DND-41 (cell line): ENCODE results near the gene EPS15.

Source experiments
- ATAC-seq: fragments of 200-7000 bp; cut with Tn5 transposase; 3 replicates; pipeline ENCODE4 v1.9.1; 2021; ENCODE audit warnings: low read depth; ENCODE audit not compliant: insufficient read depth
- DNase-seq: peaks from one replicate; pipeline ENCODE4 v3.0.0-alpha.2; 2020
- H2AFZ ChIP-seq: 2 replicates; pipeline ENCODE4 v1.6.0; 2012; ENCODE audit warnings: low read depth, low read length
- H3K27ac ChIP-seq: 2 replicates; pipeline ENCODE4 v1.5.1; 2012; ENCODE audit warnings: low read length, inconsistent platforms
- H3K27me3 ChIP-seq: fragments of 200-600 bp; sonication (generic); 2 replicates; pipeline ENCODE4 v1.6.0; 2012; ENCODE audit warnings: low read length, mild to moderate bottlenecking, inconsistent platforms; ENCODE audit not compliant: insufficient read depth, poor library complexity
- H3K36me3 ChIP-seq: 2 replicates; pipeline ENCODE4 v1.5.1; 2012; ENCODE audit warnings: low read length, inconsistent platforms; ENCODE audit not compliant: insufficient read depth
- H3K4me1 ChIP-seq: 2 replicates; pipeline ENCODE4 v1.5.1; 2012; ENCODE audit warnings: mild to moderate bottlenecking, low read length; ENCODE audit not compliant: insufficient read depth
- H3K4me2 ChIP-seq: 2 replicates; pipeline ENCODE4 v1.6.0; 2012; ENCODE audit warnings: mild to moderate bottlenecking, moderate library complexity, low read length, inconsistent platforms; ENCODE audit not compliant: insufficient read depth
- H3K4me3 ChIP-seq, 2 experiments: fragments of 200-600 bp in 1 of 2; shearing (Covaris generic) in 1 of 2; 2 replicates each; pipeline ENCODE4 v1.5.1; 2012 to 2016; ENCODE audit warnings: inconsistent platforms in 2 of 2, low read length in 2 of 2, mild to moderate bottlenecking in 2 of 2, low read depth in 1 of 2, moderate library complexity in 1 of 2
- H3K79me2 ChIP-seq: 2 replicates; pipeline ENCODE4 v1.6.0; 2012; ENCODE audit warnings: low read length, inconsistent platforms; ENCODE audit not compliant: insufficient read depth
- H3K9ac ChIP-seq: 2 replicates; pipeline ENCODE4 v1.6.0; 2012; ENCODE audit warnings: low read depth, mild to moderate bottlenecking, inconsistent platforms, low read length, moderate library complexity
- H3K9me3 ChIP-seq: 2 replicates; pipeline ENCODE4 v1.5.1; 2012; ENCODE audit warnings: low read length, moderate library complexity, mild to moderate bottlenecking, inconsistent platforms; ENCODE audit not compliant: insufficient read depth, severe bottlenecking
- H4K20me1 ChIP-seq: 2 replicates; pipeline ENCODE4 v1.6.0; 2012; ENCODE audit warnings: low read length; ENCODE audit not compliant: insufficient read depth
- EZH2 ChIP-seq: IDR thresholded peaks from 3 replicates; pipeline ENCODE4 v1.6.1; 2012; ENCODE audit warnings: borderline replicate concordance, low read depth, mild to moderate bottlenecking, moderate library complexity, low read length, inconsistent platforms; ENCODE audit not compliant: severe bottlenecking
- TF ChIP-seq, protein P1 (sequence below): IDR thresholded peaks from 2 replicates; pipeline ENCODE4 v1.5.1; 2012; ENCODE audit warnings: borderline replicate concordance, low read length, moderate library complexity, mild to moderate bottlenecking; ENCODE audit not compliant: poor library complexity, severe bottlenecking; ENCODE audit errors: extremely low read depth

EPS15 gene

DNA sequence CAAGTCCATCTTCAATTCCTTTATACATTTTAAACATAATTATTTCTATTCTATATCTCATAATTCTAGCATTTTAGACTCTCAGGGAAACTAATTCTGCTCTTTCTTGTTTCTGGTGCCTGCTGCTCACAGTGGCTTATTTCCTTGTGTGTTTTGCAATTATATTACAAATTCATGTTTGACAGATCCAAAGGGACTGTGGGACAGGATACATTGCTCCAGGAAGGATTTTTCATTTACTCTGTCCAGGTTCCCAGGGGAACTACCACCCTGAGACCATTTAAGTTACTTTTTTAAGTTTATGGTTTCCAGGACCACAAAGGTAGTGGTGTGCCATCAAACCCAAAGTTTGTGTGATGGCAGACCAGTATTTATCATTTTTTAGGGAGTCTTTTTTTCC, 195.3 kb downstream of the EPS15 start:
- TF ChIP-seq, protein P1, sequence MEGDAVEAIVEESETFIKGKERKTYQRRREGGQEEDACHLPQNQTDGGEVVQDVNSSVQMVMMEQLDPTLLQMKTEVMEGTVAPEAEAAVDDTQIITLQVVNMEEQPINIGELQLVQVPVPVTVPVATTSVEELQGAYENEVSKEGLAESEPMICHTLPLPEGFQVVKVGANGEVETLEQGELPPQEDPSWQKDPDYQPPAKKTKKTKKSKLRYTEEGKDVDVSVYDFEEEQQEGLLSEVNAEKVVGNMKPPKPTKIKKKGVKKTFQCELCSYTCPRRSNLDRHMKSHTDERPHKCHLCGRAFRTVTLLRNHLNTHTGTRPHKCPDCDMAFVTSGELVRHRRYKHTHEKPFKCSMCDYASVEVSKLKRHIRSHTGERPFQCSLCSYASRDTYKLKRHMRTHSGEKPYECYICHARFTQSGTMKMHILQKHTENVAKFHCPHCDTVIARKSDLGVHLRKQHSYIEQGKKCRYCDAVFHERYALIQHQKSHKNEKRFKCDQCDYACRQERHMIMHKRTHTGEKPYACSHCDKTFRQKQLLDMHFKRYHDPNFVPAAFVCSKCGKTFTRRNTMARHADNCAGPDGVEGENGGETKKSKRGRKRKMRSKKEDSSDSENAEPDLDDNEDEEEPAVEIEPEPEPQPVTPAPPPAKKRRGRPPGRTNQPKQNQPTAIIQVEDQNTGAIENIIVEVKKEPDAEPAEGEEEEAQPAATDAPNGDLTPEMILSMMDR, result no peak
- TF ChIP-seq EZH2, result no peak
- H3K4me2 ChIP-seq, result no peak overlapping the region
- H2AFZ ChIP-seq, result no peak overlapping the region
- ATAC-seq (no peak), DNase-seq (no peak)
- no peaks in the 10 kb centered on the region for H4K20me1 ChIP-seq
- H3K4me3 ChIP-seq, result no peak overlapping the region
- no peak overlapping the region for H3K9ac ChIP-seq
- no peaks in the 10 kb centered on the region for H3K27me3 ChIP-seq
- H3K9me3 ChIP-seq, result no peaks in the 10 kb centered on the region
- H3K4me1 ChIP-seq, result no peaks in the 10 kb centered on the region
- H3K27ac ChIP-seq, result no peak overlapping the region
- H3K79me2 ChIP-seq, result no peaks in the 10 kb centered on the region
- no peaks in the 10 kb centered on the region for H3K36me3 ChIP-seq

DNA sequence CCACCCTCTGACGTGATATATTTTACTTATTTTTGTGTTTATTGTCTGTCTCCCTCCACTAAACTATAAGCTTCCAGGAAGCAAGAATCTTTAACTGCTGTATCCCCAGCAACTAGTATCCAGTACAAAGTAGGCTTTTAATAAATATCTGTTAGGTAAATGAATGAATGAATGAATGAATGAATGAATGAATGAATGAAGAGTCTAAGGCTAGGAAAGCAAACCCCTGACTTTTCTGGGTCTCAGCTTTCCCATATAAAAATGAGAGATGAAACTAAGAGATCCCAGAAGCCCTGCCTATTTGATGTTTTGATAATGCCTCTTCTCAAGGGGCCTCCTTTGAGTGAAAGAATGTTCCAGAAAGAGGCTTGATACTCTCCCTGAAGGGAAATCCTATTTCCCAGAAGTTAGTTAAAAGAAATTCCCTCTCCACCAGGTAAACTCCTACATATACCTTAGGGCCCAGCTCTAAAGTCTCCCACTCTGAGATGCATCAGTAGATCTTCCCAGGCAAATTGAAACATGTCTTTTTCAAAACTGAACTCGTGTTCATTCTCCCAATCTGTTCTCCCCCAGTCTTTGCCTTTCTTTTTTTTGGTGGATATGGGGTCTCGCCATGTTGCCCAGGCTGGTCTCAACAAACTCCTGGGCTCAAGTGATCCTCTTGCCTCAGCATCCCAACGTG, 196.5 kb downstream of the EPS15 start:
- TF ChIP-seq, protein P1, result no peak
- no peak for TF ChIP-seq EZH2
- no peak for ATAC-seq

DNA sequence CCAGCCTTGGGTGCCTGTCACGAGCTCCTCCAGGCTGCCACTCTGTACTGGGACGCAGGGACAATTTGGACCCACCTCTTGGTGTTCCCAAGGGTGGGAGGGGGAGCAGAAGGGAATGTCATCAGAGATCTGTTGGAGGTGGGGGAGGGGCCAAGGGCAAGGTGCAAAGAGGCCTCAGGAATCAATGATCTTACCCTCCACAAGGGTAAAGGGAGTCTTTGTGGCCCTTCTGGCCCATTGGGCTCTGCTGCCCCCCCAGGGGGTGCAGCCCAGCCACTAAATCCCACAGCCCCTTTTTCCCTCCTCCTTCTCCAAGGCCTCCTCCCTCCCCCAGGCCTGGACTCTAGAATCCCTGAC, 197.2 kb downstream of the EPS15 start:
- H3K36me3 ChIP-seq, result no peaks in the 10 kb centered on the region
- TF ChIP-seq EZH2, result no peak
- TF ChIP-seq, protein P1, result no peak
- ATAC-seq (no peak), DNase-seq (no peak)
- H3K4me1 ChIP-seq, result peaks cover 2% of the 10 kb centered on the region; the same call in 1 of the 2 replicates
- H2AFZ ChIP-seq, result no peak overlapping the region
- no peaks in the 10 kb centered on the region for H3K9me3 ChIP-seq
- H3K9ac ChIP-seq, result no peak overlapping the region
- no peak overlapping the region for H3K27ac ChIP-seq
- no peaks in the 10 kb centered on the region for H4K20me1 ChIP-seq
- no peaks in the 10 kb centered on the region for H3K79me2 ChIP-seq
- no peak overlapping the region for H3K4me2 ChIP-seq
- no peak overlapping the region for H3K4me3 ChIP-seq
- no peaks in the 10 kb centered on the region for H3K27me3 ChIP-seq

More for the DNA sequence above, 196.5 kb downstream of the EPS15 start:
- Histone ChIP-seq H2AFZ (no peak overlapping the region), H3K36me3 (no peaks in the 10 kb centered on the region), H3K79me2 (no peaks in the 10 kb centered on the region), H3K4me1 (no peaks in the 10 kb centered on the region), H3K27me3 (no peaks in the 10 kb centered on the region), H3K9ac (no peak overlapping the region), H4K20me1 (no peaks in the 10 kb centered on the region), H3K27ac (no peak overlapping the region), H3K4me2 (no peak overlapping the region), H3K4me3 (no peak overlapping the region), H3K9me3 (no peaks in the 10 kb centered on the region)
- no peak for DNase-seq
